Coronary artery (tissue), 2 donors: ENCODE data around the gene PLCE1.

Source experiments
- DNase-seq: peaks from one replicate; pipeline ENCODE4 v3.0.0-alpha.2; 2017; ENCODE audit warnings: low spot score
- H3K27ac ChIP-seq, 2 donors: fragments of 200-600 bp; sonication (generic); one replicate each; pipeline ENCODE4 v1.5.1; 2016 to 2019
- H3K4me3 ChIP-seq: fragments of 200-600 bp; sonication (generic); 2 replicates; pipeline ENCODE4 v1.5.1; 2016; ENCODE audit warnings: mild to moderate bottlenecking, moderate library complexity
- CTCF ChIP-seq: fragments of 200-600 bp; sonication (generic); IDR thresholded peaks from one replicate; pipeline ENCODE4 v1.5.1; 2019; ENCODE audit warnings: antibody characterized with exemption

The PLCE1 gene

GRCh38 chr10:94000638-94001415 lies 7.1 kb downstream of the PLCE1 start:
- peak overlapping the region in 1 of 2 donors; percentile 85 for H3K27ac ChIP-seq
- H3K4me3 ChIP-seq, result no peak overlapping the region
- no peak for TF ChIP-seq CTCF
- DNase-seq, result no peak

GRCh38 chr10:94001416-94001810 lies 7.7 kb downstream of the PLCE1 start:
- DNase-seq, result no peak
- no peak for TF ChIP-seq CTCF
- peak overlapping the region in 1 of 2 donors; percentile 85 for H3K27ac ChIP-seq
- H3K4me3 ChIP-seq, result no peak overlapping the region

- TF ChIP-seq CTCF, result no peak
- H3K27ac ChIP-seq, result no peak overlapping the region
- no peak overlapping the region for H3K4me3 ChIP-seq
- DNase-seq, result no peak
These were observed 8.4 kb downstream of the PLCE1 start for GRCh38 chr10:94002156-94002555.

- no peak for TF ChIP-seq CTCF
- DNase-seq, result no peak
- H3K4me3 ChIP-seq, result no peak overlapping the region
- no peak overlapping the region for H3K27ac ChIP-seq
These were observed 9.8 kb downstream of the PLCE1 start for GRCh38 chr10:94003488-94003887.

- no peak for TF ChIP-seq CTCF
- Histone ChIP-seq H3K4me3 (no peak overlapping the region), H3K27ac (no peak overlapping the region)
- DNase-seq, result no peak
These were observed 11.3 kb downstream of the PLCE1 start for GRCh38 chr10:94005050-94005449.

GRCh38 chr10:94006591-94007550 lies 13.1 kb downstream of the PLCE1 start:
- TF ChIP-seq CTCF, result no peak
- H3K27ac ChIP-seq, result peak overlapping the region in 1 of 2 donors; percentile 64
- DNase-seq, result no peak

More at GRCh38 chr10:94006591-94007550, 13.1 kb downstream of the PLCE1 start:
- peak overlapping the region; percentile 32 for H3K4me3 ChIP-seq
